ENCODE data around the gene LRRC74B.
"Not testable (repeated sequence)": the region's sequence is repeated elsewhere in the genome, so short reads cannot be mapped to it uniquely, and the experiment has no call there.

DNA sequence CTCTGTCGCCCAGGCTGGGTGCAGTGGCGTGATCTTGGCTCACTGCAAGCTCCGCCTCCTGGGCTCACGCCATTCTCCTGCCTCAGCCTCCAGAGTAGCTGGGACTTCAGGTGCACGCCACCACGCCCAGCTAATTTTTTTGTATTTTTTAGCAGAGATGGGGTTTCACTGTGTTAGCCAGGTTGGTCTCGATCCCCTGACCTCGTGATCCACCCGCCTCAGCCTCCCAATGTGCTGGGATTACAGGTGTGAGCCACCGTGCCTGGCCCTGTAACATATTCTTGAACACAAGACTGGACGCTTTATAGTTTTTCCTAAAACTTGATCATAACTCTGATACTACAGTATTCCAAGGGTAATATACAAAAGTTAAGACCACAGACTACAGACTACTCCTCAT lies 45.5 kb downstream of the LRRC74B start:
- TF ChIP-seq EZH2 (IDR thresholded peaks at IDR 0.05; ENCODE audit: insufficient read depth, poor library complexity, severe bottlenecking); EZH2phosphoT487 (IDR thresholded peaks at IDR 0.05; ENCODE audit: insufficient read depth, low read depth): not testable (repeated sequence)
